Measurements from ENCODE around the gene CTSA. TPM values are rescaled to one million over a fixed set of nuclear protein-coding genes. Genes with fewer than 3 reads are reported as not detected.

CTSA gene
- total RNA-seq, 2 experiments from 2014 or later: 64.9 to 76.3 TPM

GRCh38 chr20:45913116-45913515, 22.0 kb downstream of the CTSA start:
- DNase-seq: no peak
- H3K4me3 Mint-ChIP-seq: no peak overlapping the region
- no peaks in the 10 kb centered on the region for H3K9me3 Mint-ChIP-seq
- H3K27me3 Mint-ChIP-seq: peaks cover 26% of the 10 kb centered on the region
- no peaks in the 10 kb centered on the region for H3K36me3 Mint-ChIP-seq (ENCODE audit: low read depth)
- CTCF ChIA-PET: no interaction called here
- H3K27ac Mint-ChIP-seq: no peak overlapping the region
- peaks cover 22% of the 10 kb centered on the region for H3K4me1 Mint-ChIP-seq
- POLR2A ChIA-PET: no interaction called here

- CTCF ChIA-PET: interaction anchor here (0.8 kb wide), 1 partner anchor 33 kb away, joined by 3 read pairs; no protein-coding TSS in a partner anchor
- H3K4me3 Mint-ChIP-seq: no peak overlapping the region
- H3K27me3 Mint-ChIP-seq: peaks cover 28% of the 10 kb centered on the region
- H3K9me3 Mint-ChIP-seq: no peaks in the 10 kb centered on the region
- peaks cover 4% of the 10 kb centered on the region for H3K4me1 Mint-ChIP-seq
- no peak for DNase-seq
- POLR2A ChIA-PET: no interaction called here
- H3K36me3 Mint-ChIP-seq (ENCODE audit: low read depth): no peaks in the 10 kb centered on the region
- H3K27ac Mint-ChIP-seq: no peak overlapping the region
These were observed 26.6 kb downstream of the CTSA start for GRCh38 chr20:45917790-45918141.

GRCh38 chr20:45918182-45918737, 27.1 kb downstream of the CTSA start:
- no peak for DNase-seq
- no peak overlapping the region for H3K27ac Mint-ChIP-seq
- ChIA-PET CTCF (interaction anchor here (1.4 kb wide), 1 partner anchor 48 kb away, joined by 3 read pairs; no protein-coding TSS in a partner anchor), POLR2A (no interaction called here)
- H3K4me3 Mint-ChIP-seq: no peak overlapping the region
- H3K27me3 Mint-ChIP-seq: peaks cover 30% of the 10 kb centered on the region
- H3K36me3 Mint-ChIP-seq (ENCODE audit: low read depth): no peaks in the 10 kb centered on the region
- H3K9me3 Mint-ChIP-seq: no peaks in the 10 kb centered on the region
- H3K4me1 Mint-ChIP-seq: peaks cover 4% of the 10 kb centered on the region

- no peaks in the 10 kb centered on the region for H3K9me3 Mint-ChIP-seq
- no peaks in the 10 kb centered on the region for H3K36me3 Mint-ChIP-seq (ENCODE audit: low read depth)
- ChIA-PET CTCF (interaction anchor here (1.4 kb wide), 1 partner anchor 49 kb away, joined by 3 read pairs; no protein-coding TSS in a partner anchor), POLR2A (no interaction called here)
- peaks cover 30% of the 10 kb centered on the region for H3K27me3 Mint-ChIP-seq
- no peak overlapping the region for H3K27ac Mint-ChIP-seq
- peaks cover 4% of the 10 kb centered on the region for H3K4me1 Mint-ChIP-seq
- no peak overlapping the region for H3K4me3 Mint-ChIP-seq
- DNase-seq: no peak
These were observed 27.8 kb downstream of the CTSA start for GRCh38 chr20:45918779-45919537.

GRCh38 chr20:45919542-45920399, 28.6 kb downstream of the CTSA start:
- ChIA-PET POLR2A (no interaction called here), CTCF (interaction anchor here (1.4 kb wide), 2 partner anchors 15 to 49 kb away, joined by 3 to 4 read pairs; partner anchors contain the start of gene PCIF1)
- Mint-ChIP-seq H3K36me3 (ENCODE audit: low read depth) (no peaks in the 10 kb centered on the region), H3K4me1 (no peaks in the 10 kb centered on the region), H3K4me3 (no peak overlapping the region), H3K27ac (no peak overlapping the region), H3K9me3 (no peaks in the 10 kb centered on the region), H3K27me3 (peaks cover 22% of the 10 kb centered on the region)
- DNase-seq: no peak

- H3K27me3 Mint-ChIP-seq: peaks cover 22% of the 10 kb centered on the region
- H3K9me3 Mint-ChIP-seq: no peaks in the 10 kb centered on the region
- CTCF ChIA-PET: interaction anchor here (0.6 to 1.4 kb wide), 2 partner anchors 14 to 46 kb away, joined by 3 to 4 read pairs; partner anchors contain the start of gene PCIF1
- DNase-seq: no peak
- no peak overlapping the region for H3K27ac Mint-ChIP-seq
- H3K36me3 Mint-ChIP-seq (ENCODE audit: low read depth): no peaks in the 10 kb centered on the region
- H3K4me3 Mint-ChIP-seq: no peak overlapping the region
- POLR2A ChIA-PET: no interaction called here
- no peaks in the 10 kb centered on the region for H3K4me1 Mint-ChIP-seq
These were observed 29.6 kb downstream of the CTSA start for GRCh38 chr20:45920462-45921336.

GRCh38 chr20:45921337-45922189, 30.4 kb downstream of the CTSA start:
- Mint-ChIP-seq H3K27ac (no peak overlapping the region), H3K4me1 (no peaks in the 10 kb centered on the region), H3K9me3 (no peaks in the 10 kb centered on the region), H3K4me3 (no peak overlapping the region), H3K36me3 (ENCODE audit: low read depth) (no peaks in the 10 kb centered on the region), H3K27me3 (peaks cover 17% of the 10 kb centered on the region)
- no peak for DNase-seq
- ChIA-PET CTCF (interaction anchor here (0.6 to 1.4 kb wide), 5 partner anchors 11 to 1480 kb away, joined by 3 to 5 read pairs (median 4); partner anchors contain the start of gene PCIF1), POLR2A (no interaction called here)

GRCh38 chr20:45924391-45925261, 33.5 kb downstream of the CTSA start:
- H3K27me3 Mint-ChIP-seq: peaks cover 12% of the 10 kb centered on the region
- H3K9me3 Mint-ChIP-seq: no peaks in the 10 kb centered on the region
- H3K36me3 Mint-ChIP-seq (ENCODE audit: low read depth): no peaks in the 10 kb centered on the region
- no peak for DNase-seq
- no peak overlapping the region for H3K27ac Mint-ChIP-seq
- ChIA-PET POLR2A (no interaction called here), CTCF (interaction anchor here (0.6 to 1.7 kb wide), 7 partner anchors 9 to 487 kb away, joined by 3 to 5 read pairs (median 3); no protein-coding TSS in a partner anchor)
- H3K4me1 Mint-ChIP-seq: no peaks in the 10 kb centered on the region
- no peak overlapping the region for H3K4me3 Mint-ChIP-seq

GRCh38 chr20:45925821-45926506, 34.8 kb downstream of the CTSA start:
- Mint-ChIP-seq H3K4me3 (no peak overlapping the region), H3K36me3 (ENCODE audit: low read depth) (no peaks in the 10 kb centered on the region), H3K9me3 (no peaks in the 10 kb centered on the region), H3K27me3 (peaks cover 10% of the 10 kb centered on the region), H3K27ac (no peak overlapping the region), H3K4me1 (no peaks in the 10 kb centered on the region)
- DNase-seq: no peak
- CTCF ChIA-PET: interaction anchor here (0.6 to 2.0 kb wide), 4 partner anchors 7 to 20 kb away, joined by 3 to 6 read pairs (median 4); no protein-coding TSS in a partner anchor
- POLR2A ChIA-PET: no interaction called here

- H3K4me1 Mint-ChIP-seq: no peaks in the 10 kb centered on the region
- ChIA-PET POLR2A (no interaction called here), CTCF (interaction anchor here (0.6 to 2.0 kb wide), 3 partner anchors 10 to 20 kb away, joined by 3 to 6 read pairs (median 4); no protein-coding TSS in a partner anchor)
- no peak for DNase-seq
- no peak overlapping the region for H3K4me3 Mint-ChIP-seq
- peaks cover 5% of the 10 kb centered on the region for H3K27me3 Mint-ChIP-seq
- H3K9me3 Mint-ChIP-seq: no peaks in the 10 kb centered on the region
- no peak overlapping the region for H3K27ac Mint-ChIP-seq
- no peaks in the 10 kb centered on the region for H3K36me3 Mint-ChIP-seq (ENCODE audit: low read depth)
These were observed 35.6 kb downstream of the CTSA start for GRCh38 chr20:45926731-45927070.

Measured in activated CD4-positive, alpha-beta T cell treated with anti-CD3 and anti-CD28 coated beads, Interleukin-2, amount 10 ng/mL, durations not matched to agents 7 days and 5 days (primary cell).